NT2/D1 (cell line): ENCODE results near the gene OBSCN.

ENCODE experiments used
- SUZ12 ChIP-seq: IDR thresholded peaks from 2 replicates; pipeline ENCODE4 v1.6.1; 2011; ENCODE audit not compliant: insufficient read length, insufficient read depth; ENCODE audit errors: extremely low read depth
- YY1 ChIP-seq: IDR thresholded peaks from 2 replicates; pipeline ENCODE4 v1.6.1; 2011; ENCODE audit not compliant: insufficient read length, insufficient read depth
- ZNF274 ChIP-seq: IDR thresholded peaks from 2 replicates; pipeline ENCODE4 v1.6.1; 2011; ENCODE audit warnings: mild to moderate bottlenecking, low read depth, low read length

DNA sequence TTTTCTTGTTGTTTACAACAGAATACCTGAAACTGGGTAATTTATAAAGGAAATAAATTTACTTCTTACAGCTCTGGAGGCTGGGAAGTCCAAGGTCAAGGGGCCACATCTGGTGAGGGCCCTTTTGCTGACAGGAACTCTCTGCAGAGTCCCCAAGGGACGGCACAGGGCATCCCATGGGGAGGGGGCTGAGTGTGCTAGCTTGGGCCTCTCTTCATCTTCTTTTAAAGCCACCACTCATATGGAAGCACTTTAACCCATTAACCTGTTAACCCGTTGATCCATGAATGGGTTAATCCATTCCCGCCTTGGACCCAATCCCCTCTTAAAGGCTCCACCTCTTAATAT, 76.3 kb downstream of the OBSCN start:
- no peak for TF ChIP-seq ZNF274
- TF ChIP-seq YY1 = no peak
- TF ChIP-seq SUZ12 = no peak
